ENCODE data around the gene FAM200B.

- no peak for TF ChIP-seq CTCF (IDR thresholded peaks at IDR 0.05; ENCODE audit: low read depth, low read length)
- TF ChIP-seq MAX (IDR thresholded peaks at IDR 0.05; ENCODE audit: low read depth, low read length): no peak
Observed at GRCh38 chr4:15688051-15688450, 6.4 kb downstream of the FAM200B start.

Measured in NB4 (cell line).